HG02678 (cell line): ENCODE measurements around the gene EYS.

Experiments
- ATAC-seq: cut with Tn5 transposase; IDR thresholded peaks from one replicate; pipeline ENCODE4 v1.9.1; 2021; ENCODE audit warnings: mild to moderate bottlenecking, moderate library complexity; ENCODE audit not compliant: unreplicated experiment

Gene EYS

DNA sequence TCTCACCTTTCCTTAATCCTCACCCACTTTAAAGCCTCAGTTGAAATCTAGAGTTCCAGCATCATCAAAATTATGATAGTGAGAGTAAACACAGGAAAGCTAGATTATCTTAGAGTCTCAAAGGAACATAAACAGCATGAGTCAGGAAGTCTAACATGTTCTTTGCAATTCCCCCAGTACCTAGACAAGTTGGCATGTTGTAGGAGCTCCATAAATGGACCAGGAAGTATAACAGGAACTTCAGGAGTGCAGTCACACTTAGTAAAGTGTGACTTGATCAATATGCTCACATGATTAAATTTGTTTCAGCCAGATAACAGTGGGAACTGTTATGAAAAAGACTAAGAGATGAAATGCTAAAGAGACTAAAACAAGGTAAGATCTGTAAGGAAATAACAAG, 834.4 kb downstream of the EYS start:
- no peak for ATAC-seq

DNA sequence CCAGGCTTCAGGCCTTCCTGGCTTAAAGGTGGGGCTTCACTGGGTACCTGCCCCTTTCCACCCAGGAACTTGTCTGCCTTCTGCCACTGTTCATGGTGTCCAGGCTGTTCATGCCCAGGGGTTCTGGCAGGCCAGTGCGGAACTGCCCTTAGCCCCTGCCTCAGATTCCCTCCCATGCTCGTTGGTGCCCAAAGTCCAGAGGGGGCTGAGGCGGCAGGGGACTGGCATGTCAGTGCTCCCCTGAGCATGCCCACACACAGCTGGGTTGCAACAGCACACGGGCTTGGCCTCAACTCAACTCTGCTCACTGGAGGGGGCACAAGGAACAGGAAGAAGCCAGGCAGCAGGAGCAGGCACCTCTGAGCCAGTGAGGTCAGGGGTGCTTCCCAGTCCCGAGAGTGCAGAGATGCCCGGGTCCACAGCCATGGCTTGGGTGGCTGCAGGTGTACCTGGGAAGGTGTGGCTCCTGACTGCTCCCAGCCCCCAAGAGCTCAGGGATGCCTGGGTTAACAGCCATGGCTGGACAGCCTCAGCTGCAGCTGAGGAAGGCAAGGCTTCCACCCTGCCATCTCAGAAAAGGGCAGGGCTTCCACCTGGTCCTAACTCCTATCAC, 845.9 kb downstream of the EYS start:
- ATAC-seq, result no peak

DNA sequence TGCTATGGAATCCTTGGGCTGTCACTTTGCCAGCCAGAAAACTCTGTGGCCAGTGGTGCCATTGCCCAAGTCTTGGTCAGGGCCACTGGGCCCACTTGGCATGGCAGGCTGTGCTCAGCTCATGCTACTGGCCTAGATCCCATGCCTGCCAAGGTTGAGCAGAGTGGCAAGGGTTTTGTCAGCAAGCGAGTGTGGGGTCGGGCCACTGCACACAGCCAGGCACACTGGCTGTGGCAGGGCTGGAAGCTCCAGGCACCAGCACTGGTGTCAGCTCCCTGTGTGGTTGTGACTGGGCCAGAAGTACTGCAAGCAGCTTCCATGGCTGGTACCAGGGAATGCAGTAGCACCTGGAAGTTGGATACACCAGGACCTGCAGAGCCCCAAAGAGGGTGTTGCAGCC, 846.8 kb downstream of the EYS start:
- ATAC-seq, result no peak

DNA sequence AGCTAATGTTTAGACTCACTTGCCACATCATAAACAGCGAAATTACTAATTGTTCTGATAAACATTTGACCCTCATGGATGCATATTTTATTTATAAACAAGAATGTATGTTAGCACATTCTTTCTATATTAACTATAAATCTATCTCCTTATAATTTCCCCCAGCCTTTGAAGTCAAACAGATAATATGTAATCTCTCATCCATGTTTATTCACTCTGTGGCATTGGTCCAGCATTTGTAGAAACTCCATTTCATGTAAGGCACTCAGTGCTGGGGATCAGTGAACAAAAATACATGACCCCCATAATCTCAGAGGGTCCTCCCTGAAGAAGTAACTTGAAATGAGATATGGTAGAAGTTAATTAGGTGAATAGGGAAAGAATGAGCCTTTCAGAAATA, 856.9 kb downstream of the EYS start:
- ATAC-seq, result no peak

DNA sequence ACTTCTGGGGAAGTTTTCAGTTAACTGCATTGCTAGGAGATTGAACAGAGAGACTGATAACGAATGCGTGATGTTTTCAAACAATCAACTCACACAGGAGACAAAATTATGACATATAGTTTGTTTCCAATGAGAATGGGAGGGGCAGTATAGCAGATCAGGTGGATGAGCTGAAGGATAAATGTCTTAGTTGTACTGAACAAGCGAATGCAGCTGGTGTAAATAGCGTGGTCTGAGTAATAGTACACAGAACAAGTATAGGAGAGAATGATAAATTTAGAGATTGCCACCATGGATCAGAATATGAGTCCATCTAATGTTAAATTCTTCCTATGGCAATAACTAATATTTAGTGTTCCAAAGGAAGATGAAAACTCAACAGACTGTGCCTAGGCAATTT, 858.6 kb downstream of the EYS start:
- ATAC-seq, result no peak

DNA sequence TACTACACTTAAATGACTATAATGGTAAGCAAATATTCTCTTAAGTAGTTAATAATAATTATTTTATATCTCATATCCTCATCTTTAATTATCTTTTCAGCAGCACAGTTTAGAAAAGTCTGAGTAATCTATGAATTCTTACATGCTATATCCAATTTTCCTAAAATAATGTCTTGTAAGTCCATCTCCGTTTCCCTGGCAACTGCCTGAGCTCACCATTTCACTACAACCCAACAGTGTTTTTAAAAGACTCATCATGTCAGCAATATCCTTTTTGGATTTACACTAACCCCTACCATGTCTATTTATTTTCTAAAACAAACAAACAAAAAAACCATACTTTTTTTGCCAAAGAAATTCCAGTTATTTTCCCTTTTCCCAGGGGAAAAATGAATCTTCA, 859.6 kb downstream of the EYS start:
- no peak for ATAC-seq

DNA sequence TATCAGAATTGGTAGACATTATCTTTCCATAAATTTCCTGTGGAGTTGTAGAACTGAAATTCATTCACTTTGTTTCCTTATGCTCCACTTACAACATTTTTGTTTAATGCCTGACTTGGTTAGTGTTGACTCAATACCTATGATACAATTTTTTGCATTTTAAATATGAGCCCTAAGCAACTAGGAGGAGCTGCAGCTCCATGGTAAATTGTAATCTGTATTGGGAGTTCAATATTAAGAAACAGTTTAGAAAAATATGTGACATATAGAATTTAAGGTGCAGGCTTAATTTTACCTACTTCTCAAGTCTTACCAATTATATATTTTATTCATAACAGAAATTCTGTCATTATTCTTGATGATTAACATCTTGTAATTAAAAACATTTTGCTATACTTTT, 868.3 kb downstream of the EYS start:
- no peak for ATAC-seq

DNA sequence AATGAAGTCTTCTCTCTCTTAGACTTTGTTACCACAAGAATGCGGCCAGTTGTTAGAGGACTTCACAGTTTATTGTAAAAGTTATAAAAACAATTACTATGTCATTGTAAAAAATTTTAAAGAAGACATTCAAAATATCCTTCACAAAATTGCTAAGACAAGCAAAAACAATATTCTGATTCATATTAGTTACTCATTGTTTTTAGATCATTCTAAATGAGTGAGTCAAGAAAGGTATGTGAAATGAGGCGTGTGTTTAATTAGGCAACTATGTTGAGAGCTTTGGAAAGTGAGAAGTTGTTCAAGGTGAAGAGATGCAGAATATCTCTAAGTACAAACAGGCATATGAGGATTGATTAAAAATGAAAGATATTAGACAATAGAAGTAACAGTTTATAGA, 875.3 kb downstream of the EYS start:
- no peak for ATAC-seq

DNA sequence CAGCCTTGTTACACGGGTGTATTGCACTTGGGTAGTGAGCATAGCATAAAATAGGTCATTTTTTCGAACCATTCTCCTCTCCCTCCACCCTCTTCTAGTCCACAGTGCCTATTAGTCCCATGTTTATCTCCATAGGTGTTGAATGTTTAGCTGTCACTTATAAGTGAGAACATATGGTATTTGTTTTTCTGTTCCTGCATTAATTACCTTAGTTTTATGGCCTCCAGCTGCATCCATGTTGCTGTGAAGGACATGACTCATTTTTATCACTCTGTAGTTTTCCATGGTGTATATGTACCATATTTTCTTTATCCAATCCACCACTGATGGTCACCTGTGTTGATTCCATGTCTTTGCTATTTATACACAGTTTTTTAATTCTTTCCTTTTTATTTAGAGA, 889.5 kb downstream of the EYS start:
- no peak for ATAC-seq

DNA sequence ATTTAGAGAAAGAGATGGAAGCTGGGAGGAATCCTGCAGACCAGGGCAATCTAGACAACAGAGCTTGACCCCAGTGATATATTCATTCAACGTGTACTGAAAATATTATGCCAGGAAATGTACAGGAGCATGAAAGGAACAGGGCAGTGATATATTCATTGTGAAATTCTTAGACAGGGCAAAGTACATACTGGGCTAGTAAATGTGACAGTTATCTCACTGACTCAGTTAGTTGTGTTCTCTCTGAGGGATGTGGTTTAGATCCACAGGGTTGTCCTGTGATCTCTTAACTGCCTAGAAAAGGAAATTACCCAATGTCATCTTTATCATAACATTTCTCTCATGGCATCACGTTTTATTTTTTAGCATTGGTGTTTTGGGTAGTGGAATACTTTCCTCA, 891.3 kb downstream of the EYS start:
- no peak for ATAC-seq

DNA sequence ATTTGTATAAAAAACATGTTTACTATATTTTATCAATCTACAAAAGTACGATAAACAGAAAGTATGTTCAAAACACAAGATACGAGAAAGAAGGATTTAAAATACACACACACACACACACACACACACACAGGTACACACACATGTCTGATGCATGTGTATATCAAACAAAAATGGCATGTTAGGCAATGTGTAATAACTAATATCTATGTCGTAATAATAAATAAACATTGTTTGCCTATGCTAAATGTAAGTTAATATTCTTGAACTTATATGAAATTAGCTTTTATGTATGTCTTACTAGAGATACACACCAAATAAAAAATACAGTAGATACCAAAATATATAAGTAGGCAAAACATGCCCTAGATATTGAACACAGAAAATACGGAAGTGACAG, 894.9 kb downstream of the EYS start:
- no peak for ATAC-seq

DNA sequence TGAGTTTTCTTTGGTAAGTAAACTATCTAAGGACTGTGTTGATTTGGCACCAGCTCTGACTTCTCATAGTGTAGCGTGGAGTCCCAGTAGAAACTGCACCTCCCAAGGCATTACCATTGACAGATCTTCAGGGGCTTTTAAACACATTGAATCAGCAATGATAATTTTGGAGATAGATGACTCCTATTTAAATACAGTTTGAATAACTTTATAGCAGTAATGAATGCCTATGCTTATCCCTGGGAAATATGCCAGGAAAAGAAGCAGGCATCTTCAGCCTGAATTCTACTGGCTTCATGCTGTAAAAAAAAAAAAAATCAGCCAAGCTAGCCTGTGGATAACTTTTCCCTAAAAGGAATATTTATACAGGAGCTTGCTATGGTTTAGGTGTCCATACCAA, 895.9 kb downstream of the EYS start:
- no peak for ATAC-seq

DNA sequence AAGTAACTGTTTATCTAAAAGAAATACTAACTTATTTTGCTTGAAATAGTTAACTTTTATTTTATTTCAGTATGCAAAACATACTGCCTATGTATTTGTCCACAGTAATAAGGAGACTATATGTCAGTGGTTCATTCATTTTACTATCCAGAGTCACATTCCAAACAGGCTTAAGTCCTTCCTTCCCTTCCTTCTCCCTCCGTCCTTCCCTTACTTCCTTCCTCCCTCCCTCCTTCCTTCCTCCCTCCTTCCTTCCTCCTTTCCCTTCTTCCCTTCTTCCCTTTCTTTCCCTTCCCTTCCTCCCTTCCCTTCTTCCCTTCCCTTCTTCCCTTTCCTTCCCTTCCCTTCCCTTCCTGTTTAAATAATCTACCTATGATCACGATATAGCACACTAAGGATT, 899.2 kb downstream of the EYS start:
- ATAC-seq, result no peak

DNA sequence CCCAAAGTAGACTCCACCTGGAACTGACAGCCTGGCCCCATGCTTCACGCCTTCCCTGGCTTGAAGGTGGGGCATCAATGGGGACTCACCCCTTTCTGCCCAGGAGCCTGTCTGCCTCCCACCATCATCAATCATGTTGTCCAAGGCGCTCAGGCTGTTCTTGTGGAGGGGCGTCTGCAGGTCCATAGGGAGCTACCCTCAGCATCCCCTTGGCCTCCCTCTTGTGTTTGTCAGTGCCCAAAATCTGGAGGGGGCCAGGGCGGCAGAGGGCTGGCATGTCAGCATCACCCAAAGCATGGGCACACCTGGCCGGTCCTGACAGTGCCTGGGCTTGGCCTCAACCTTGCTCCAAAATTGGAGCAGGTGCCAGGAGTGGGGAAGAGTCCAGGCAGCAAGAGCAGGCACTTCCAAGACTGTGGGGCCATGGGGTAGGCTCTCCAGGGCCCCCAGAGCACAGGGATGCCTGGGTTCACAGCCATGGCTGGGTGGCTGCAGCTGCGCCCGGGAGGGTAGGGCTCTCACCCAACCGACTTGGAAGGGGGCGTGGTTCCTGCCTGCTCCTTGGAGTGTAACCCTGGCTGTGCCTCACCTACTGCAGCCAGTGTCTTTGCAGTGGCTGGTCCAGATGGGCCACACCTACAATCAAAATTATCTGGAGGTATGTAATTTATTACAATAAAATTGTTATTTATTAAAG, 903.4 kb downstream of the EYS start:
- no peak for ATAC-seq

DNA sequence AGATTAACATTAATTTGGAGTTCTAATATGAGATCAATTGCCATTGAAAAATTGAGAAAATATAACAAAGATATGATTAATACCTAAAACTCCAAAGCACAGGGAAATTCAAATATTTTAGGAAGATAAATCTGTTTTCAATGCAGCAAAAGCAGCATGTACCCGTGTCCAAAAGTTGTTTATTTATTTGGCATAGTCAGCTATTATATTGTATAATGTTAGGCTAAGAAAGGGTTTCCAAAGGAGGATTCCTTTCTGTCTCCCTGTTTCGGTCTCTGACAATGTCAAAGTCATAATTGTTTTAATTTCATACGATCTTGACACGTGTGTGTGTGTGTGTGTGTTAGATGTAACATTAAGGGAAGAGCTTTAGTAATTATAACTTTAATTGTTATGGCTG, 914.5 kb downstream of the EYS start:
- no peak for ATAC-seq

DNA sequence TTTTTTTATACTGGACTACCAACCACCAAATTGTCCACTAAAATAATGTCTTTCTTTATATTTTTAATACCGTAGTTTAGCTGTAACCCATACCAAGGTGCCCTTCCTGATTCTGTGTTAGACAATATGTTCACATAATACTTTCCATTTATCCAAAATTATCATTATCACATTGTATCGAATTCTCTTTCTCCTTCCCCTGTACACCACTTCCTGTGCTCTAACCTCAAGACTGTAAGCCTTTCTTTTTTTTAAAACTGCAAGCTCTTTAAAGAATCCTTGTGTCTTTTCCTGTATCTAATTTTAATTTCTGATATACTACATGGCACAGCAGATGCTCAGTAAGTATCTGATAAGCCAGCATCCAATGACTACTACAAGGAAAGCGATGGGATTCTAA, 917.5 kb downstream of the EYS start:
- no peak for ATAC-seq

DNA sequence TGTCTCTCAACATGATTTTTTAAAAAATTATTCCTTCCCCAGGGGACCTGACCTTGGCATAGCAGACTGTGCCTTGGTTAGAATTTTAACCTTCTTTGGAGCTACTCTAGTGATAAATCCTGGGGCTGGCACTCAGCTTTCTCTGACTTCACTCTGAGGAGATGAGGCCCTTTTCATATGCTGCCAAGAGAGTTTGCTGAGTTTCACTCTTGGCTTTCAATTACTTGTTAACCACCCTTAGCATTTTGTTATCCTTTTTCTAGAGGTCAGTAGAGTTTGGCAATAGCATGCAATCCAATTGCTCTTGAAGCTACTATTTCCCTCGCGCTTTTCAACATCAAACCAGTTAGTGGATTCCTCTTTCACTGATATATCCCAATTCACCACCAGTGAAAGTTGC, 920.3 kb downstream of the EYS start:
- no peak for ATAC-seq

DNA sequence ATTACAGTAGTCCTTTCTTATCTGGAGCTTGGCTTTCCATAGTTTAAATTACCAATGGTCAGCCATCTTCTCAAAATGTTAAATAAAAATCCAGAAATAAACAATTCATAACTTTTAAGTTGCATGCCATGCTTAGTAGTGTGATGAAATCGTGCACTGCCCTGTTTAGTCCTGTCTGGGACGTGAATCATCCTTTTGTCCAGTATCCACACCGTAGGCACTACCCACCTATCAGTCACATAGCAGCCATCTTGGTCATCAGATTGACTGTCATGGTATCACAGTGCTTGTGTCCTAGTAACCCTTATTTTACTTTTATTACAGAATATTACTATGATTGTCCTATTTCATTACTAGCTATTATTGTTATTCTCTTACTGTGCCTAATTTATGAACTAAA, 924.1 kb downstream of the EYS start:
- no peak for ATAC-seq

DNA sequence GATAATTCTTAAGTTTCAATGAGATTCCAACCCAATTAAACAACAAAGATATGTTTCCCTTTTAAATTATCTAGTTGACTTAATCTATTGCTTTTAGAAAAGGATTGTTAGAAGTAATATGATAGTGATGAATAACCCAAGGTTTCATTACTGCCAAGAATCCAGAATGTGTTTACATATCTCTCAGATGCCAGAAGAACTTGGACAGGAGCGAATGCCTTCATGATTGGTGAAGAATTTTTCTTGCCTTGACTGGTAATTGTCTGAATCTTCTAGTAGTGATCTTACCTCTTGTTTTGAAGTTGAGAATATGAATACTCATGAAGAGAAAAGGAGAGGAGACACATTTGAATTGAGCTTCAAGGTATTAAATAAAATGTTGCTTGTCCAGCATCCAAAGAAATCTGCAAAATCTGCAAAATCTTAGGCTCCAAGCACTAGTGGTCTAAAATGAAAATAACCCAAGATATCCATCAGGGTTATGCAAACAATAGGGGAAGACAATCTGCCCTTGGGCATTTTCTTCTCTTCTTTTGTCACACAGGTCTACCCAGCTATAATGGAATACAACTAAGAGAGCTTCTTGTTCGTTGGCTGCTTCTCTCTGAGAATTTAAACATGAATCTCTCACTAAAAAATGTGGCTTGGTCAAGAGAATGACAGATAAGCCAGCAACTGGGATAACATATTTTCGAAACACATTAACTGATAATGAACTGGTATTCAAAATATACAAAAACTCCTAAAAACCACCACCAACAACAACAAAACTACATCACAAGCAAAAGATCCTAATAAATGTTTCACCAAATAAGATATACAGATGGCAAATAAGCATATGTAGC, 928.9 kb downstream of the EYS start:
- no peak for ATAC-seq

DNA sequence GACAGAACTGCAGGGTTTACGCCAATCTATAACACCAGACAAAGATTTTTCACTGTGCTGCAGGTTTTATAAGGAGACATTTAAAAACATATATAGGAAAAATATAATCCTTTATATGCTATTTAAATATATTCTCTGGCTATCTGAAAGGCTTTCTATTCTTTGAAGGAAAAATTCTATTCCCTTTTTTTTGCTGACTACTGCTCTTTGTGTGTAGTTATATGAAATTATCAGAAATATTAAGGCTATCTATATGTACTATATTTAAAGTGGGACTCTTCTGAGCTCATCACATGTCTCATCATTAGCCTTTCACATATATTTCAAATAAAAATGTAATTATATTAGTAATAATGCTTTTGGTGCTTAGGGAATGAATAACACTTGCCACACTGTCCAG, 930.7 kb downstream of the EYS start:
- no peak for ATAC-seq

DNA sequence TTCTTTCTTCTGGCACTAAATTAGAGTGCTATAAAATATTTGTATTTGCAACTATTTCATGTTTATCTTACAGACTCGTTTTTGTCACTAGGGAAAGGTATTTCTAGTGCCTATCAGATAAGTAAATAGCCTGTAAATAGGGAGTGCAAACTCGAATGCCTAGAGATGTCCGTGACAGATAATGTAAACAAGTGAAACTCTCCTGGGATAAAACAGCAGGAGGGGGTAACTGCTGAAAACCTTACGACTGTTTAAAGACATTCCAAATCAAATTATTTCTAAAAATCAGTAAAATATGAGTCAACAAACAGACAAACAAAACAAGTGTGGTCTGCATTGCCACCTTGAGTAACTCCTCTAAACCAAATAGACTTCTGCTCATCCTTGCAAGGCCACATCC, 932.1 kb downstream of the EYS start:
- ATAC-seq, result no peak

DNA sequence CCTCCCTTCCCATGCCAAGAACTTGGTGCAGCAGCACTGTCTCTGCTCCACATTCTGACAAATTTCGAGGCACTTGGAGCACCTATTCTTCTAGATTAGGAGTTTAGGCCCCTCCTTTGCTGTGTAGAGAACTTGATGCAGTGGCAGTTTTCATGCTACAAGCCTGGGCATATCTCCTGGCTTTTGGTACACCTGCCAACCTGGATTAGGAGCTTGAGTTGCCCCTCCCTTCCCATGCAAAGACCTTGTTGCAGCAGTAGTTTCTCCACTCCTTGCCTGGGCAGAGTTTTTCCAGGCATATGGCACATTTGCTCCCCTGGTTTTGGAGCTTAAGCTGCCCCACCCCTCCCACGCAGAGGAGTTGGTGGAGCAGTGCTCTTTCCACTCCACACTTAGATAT, 956.1 kb downstream of the EYS start:
- ATAC-seq, result no peak
